Breast epithelium (tissue), 3 donors: ENCODE measurements around the gene GTF2F2.

ENCODE experiments used
- CTCF ChIP-seq, 3 donors: fragments of 450-650 bp; IDR thresholded peaks; one replicate each; pipeline ENCODE4 v1.5.1; 2016 to 2017; ENCODE audit warnings: antibody characterized with exemption in 3 of 3, mild to moderate bottlenecking in 3 of 3, moderate library complexity in 3 of 3
- POLR2A ChIP-seq: fragments of 450-650 bp; IDR thresholded peaks from one replicate; pipeline ENCODE4 v1.6.1; 2016; ENCODE audit warnings: antibody characterized with exemption, mild to moderate bottlenecking, moderate library complexity

- no peak for TF ChIP-seq CTCF (IDR thresholded peaks at IDR 0.05)
- no peak for TF ChIP-seq POLR2A
These were observed 19.6 kb upstream of the GTF2F2 start for GRCh38 chr13:45100573-45101262.
